Measurements from ENCODE around the gene SLC35F2. TPM values are rescaled to one million over a fixed set of nuclear protein-coding genes. Genes with fewer than 3 reads are reported as not detected.

The SLC35F2 gene
- total and polyA plus RNA-seq, 2 of the 4 experiments (the other 2 are of a cell fraction) = 4.9 to 15.4 TPM

DNA sequence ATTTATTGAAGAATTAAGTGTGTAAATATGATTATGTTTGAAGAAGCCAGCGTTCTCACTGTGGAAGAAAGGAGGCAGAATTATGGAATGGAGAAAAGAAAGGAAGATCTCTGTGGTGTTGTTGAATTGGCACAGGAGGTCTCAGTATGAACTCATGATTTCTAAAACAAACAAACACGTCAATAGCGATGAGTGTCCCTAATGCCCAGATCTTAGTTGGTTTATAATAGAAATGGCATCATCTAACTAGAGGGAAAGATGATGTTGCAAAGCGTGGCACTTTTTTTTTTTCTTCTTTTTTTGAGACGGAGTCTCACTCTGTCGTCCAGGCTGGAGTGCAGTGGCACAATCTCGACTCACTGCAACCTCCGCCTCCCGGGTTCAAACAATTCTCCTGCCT lies 107.5 kb downstream of the SLC35F2 start:
- Histone ChIP-seq H3K9me3 (ENCODE audit: control insufficient read depth, insufficient read depth, low read length) (no peaks in the 10 kb centered on the region), H3K27ac (ENCODE audit: insufficient read depth, low read length) (no peak overlapping the region), H4K5ac (ENCODE audit: low read depth, low read length) (no peak overlapping the region), H2BK15ac (ENCODE audit: low read depth, low read length) (no peak overlapping the region), H2BK20ac (ENCODE audit: low read depth, low read length) (no peak overlapping the region), H3K4me3 (ENCODE audit: insufficient read depth, low read depth, low read length) (no peak overlapping the region), H2BK5ac (ENCODE audit: low read depth, low read length, poor library complexity, severe bottlenecking) (no peak overlapping the region), H3K4me1 (ENCODE audit: control insufficient read depth, insufficient read depth, low read length) (no peaks in the 10 kb centered on the region), H3K14ac (replicated peaks; ENCODE audit: low read depth, low read length) (no peak overlapping the region), H3K23ac (ENCODE audit: low read depth, low read length) (no peak overlapping the region), H3K27me3 (ENCODE audit: control insufficient read depth, insufficient read depth, low read length) (peaks cover 3% of the 10 kb centered on the region; the same call in 1 of the 2 replicates), H3K79me1 (ENCODE audit: low read depth in 1 of 2, low read length in 2 of 2) (no peaks in the 10 kb centered on the region), H3K9ac (ENCODE audit: low read depth, low read length) (no peak overlapping the region), H2AK9ac (replicated peaks; ENCODE audit: low read depth, low read length, poor library complexity) (no peak overlapping the region), H4K91ac (ENCODE audit: insufficient read depth, low read depth, low read length) (no peak overlapping the region), H3K18ac (ENCODE audit: low read depth, low read length) (no peak overlapping the region), H3K36me3 (ENCODE audit: control insufficient read depth, insufficient read depth, low read length) (no peaks in the 10 kb centered on the region), H2AK5ac (ENCODE audit: low read depth, low read length) (no peak overlapping the region), H3K4me2 (ENCODE audit: low read depth, low read length) (no peak overlapping the region), H3K4ac (ENCODE audit: low read depth, low read length) (no peak overlapping the region), H3K9me1 (ENCODE audit: insufficient read depth, low read length) (no peaks in the 10 kb centered on the region), H2BK120ac (ENCODE audit: low read depth, low read length) (no peak overlapping the region), H2AFZ (replicated peaks; ENCODE audit: low read length, poor library complexity) (no peak overlapping the region), H4K20me1 (ENCODE audit: insufficient read depth, low read length) (no peaks in the 10 kb centered on the region), H4K8ac (ENCODE audit: low read depth in 2 of 2, low read length in 2 of 2) (no peak overlapping the region), H3K56ac (ENCODE audit: extremely low read depth, insufficient read depth, low read length) (no peak overlapping the region)
- TF ChIP-seq FOS (IDR thresholded peaks at IDR 0.05; ENCODE audit: low read depth, low read length) (no peak), RFX5 (IDR thresholded peaks at IDR 0.05; ENCODE audit: low read depth, low read length) (no peak), BHLHE40 (IDR thresholded peaks at IDR 0.05; ENCODE audit: low read depth, low read length) (no peak), MAZ (IDR thresholded peaks at IDR 0.05; ENCODE audit: borderline replicate concordance, low read depth, low read length) (no peak), POLR2A (IDR thresholded peaks at IDR 0.05; ENCODE audit: low read depth, low read length) (no peak), RCOR1 (IDR thresholded peaks at IDR 0.05; ENCODE audit: insufficient replicate concordance, low read length) (no peak)
- TF ChIP-seq, protein P1, sequence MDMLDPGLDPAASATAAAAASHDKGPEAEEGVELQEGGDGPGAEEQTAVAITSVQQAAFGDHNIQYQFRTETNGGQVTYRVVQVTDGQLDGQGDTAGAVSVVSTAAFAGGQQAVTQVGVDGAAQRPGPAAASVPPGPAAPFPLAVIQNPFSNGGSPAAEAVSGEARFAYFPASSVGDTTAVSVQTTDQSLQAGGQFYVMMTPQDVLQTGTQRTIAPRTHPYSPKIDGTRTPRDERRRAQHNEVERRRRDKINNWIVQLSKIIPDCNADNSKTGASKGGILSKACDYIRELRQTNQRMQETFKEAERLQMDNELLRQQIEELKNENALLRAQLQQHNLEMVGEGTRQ (IDR thresholded peaks at IDR 0.05; ENCODE audit: low read depth, low read length) = no peak
- TF ChIP-seq, protein P2, sequence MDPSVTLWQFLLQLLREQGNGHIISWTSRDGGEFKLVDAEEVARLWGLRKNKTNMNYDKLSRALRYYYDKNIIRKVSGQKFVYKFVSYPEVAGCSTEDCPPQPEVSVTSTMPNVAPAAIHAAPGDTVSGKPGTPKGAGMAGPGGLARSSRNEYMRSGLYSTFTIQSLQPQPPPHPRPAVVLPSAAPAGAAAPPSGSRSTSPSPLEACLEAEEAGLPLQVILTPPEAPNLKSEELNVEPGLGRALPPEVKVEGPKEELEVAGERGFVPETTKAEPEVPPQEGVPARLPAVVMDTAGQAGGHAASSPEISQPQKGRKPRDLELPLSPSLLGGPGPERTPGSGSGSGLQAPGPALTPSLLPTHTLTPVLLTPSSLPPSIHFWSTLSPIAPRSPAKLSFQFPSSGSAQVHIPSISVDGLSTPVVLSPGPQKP (IDR thresholded peaks at IDR 0.05; ENCODE audit: borderline replicate concordance, low read depth, low read length) = no peak
- dilution Hi-C loops (cut with HindIII; ENCODE audit: low sequenced_read_pairs, unreplicated experiment) = no loop called here
- ChIA-PET POLR2A (ENCODE audit: unreplicated experiment) (no interaction called here), CTCF (no interaction called here)
- intact Hi-C loops (cut with micrococcal nuclease) = no loop called here
- in situ Hi-C loops (cut with MboI; ENCODE audit: low sequenced_read_pairs) = no loop called here
- no TSS peak for BruUV-seq (replicated peaks)
- ATAC-seq (ENCODE audit: low read depth) (no peak), DNase-seq (no peak)
- no CpG with 5 or more reads among the region's 9 CpGs for WGBS, 2 experiments (ENCODE audit: extremely low coverage in 2 of 2, insufficient read length in 1 of 2)

Data from IMR-90 (cell line).